ENCODE data around the gene TLX1.
"Not testable (repeated sequence)": the region's sequence is repeated elsewhere in the genome, so short reads cannot be mapped to it uniquely, and the experiment has no call there.

TLX1 gene

GRCh38 chr10:101152316-101152715 lies 21.2 kb downstream of the TLX1 start:
- DNase-seq (ENCODE audit: low spot score): no peak

- DNase-seq (ENCODE audit: low spot score): not testable (repeated sequence)
Observed at GRCh38 chr10:101154506-101154905, 23.4 kb downstream of the TLX1 start.

DNA sequence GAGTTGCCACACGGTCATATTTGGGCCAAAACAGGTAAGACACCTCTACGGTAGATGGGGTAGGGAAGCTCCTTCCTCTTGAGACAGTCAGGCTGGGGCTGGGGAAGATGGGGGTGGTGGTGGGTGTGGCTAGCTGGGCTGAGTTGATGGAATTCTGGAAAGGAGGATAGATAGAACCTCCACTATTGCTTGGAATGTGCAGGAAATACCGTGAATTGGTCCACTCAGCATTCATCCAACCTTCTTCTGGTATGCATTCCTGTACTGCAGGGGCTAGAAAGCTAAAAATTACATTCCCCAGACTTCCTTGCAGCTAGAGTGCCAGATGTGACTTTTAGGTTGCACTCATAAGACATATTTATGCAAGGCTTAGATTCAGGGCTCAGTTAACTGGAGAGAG lies 24.8 kb downstream of the TLX1 start:
- DNase-seq (ENCODE audit: low spot score): no peak

GRCh38 chr10:101157756-101158458 lies 26.8 kb downstream of the TLX1 start:
- DNase-seq (ENCODE audit: low spot score): no peak

DNA sequence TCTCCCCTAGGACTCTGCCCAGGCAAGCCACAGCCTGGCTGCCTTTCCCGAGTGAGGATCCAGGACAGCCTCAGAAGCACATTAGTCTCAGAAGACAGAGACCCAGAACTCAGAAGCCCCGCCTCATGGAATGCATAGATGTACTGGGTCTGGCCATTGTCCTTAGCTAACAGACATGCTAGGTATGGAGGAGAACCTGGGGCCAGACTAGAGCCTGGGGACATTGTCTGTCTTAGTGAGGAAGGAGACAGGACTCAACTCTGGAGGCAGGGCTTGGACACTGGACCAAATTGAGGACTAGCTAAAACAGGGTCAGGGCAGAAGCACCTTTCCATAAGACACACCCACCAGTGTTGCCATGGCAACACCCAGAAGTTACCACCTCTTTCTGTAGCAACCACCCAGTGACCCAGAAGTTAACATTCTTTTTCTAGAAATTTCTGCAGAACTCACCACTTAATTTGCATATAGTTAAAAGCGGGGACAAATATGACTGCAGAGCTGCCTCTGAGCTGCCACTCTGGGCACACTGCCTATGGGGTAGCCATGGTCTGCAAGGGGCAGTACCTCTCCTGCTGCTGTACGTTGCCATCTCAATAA lies 27.5 kb downstream of the TLX1 start:
- no peak for DNase-seq (ENCODE audit: low spot score)

DNA sequence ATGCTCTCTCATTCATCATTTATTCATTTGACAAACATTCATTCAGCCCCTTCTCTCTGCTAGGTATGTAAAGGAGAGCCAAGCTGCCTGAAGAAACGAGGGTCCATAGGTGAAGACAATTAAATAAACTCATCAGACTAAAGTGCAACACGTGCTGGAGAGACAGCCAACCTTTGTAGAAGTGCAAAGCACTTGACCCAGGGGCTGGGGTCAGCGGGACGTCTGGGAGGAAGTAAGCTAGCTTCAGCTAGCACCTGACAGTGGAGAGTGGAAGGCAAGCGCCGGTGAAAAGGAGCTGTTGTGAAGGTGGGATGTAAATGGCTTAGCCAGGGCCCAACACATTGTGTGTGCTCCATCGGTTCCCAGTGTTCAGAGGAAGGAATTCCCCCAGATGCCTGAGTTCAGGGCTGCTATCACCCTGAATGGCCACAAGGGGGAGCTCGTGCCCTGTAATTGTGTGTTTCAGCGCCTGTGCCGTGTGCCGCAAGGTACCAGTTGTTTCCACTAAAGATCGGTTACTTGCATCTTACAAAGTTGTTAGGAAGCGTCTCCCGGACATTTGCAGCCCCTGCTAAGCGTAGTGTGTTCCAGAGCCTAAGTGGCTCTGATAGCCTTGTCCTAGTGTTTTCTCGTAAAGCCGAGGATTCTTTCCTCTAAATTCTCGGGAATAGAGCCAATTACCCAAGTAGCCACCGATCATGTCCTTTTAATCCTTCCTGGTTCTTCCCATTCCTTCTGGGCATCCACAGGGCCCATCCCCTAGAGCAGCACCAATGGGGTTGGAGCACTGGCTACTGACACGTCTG lies 30.6 kb downstream of the TLX1 start:
- peak; percentile 76 for DNase-seq (ENCODE audit: low spot score)

DNA sequence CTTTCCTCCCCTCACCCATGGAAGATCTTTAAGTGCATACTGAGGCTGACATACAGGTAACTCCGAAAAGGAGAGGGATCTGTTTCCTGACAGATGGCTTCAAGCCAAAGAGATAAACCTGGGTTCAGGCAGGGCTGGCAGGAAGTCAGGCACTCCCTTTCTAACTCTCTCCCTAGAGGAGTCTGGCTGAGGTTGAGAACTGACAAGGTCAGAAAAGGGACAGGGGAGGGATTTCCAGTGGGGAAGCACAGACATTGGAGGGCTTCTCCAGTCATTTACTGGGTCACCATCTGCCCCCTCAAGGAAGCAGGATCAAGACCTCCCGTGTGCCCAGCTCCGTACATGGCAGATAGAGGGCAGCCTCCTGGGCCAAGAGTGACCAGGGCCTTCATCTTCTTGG lies 31.6 kb downstream of the TLX1 start:
- DNase-seq (ENCODE audit: low spot score): no peak

GRCh38 chr10:101164020-101164419 lies 32.9 kb downstream of the TLX1 start:
- DNase-seq (ENCODE audit: low spot score): no peak

GRCh38 chr10:101165736-101166135 lies 34.6 kb downstream of the TLX1 start:
- DNase-seq (ENCODE audit: low spot score): no peak

- DNase-seq (ENCODE audit: low spot score): no peak
Observed at GRCh38 chr10:101166430-101166829, 35.3 kb downstream of the TLX1 start.

DNA sequence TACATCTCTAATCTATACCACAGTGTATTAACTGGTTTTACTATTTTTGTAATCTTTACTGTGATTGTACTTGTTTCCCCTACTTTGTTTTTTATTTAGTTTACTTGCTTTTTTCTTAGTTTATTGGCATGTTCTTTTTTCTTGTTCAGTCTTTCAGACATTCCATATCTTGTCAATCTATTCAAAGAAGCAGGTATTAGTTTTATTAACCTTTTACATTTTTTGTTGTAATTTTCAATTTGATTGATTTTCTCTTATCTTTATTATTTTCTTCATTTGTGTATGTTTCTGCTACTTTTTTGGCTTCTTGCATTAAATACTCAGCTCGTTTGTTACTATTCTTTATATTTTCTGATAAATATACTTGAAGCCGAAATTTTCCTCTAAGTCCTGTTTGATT lies 41.6 kb downstream of the TLX1 start:
- no peak for DNase-seq (ENCODE audit: low spot score)

DNA sequence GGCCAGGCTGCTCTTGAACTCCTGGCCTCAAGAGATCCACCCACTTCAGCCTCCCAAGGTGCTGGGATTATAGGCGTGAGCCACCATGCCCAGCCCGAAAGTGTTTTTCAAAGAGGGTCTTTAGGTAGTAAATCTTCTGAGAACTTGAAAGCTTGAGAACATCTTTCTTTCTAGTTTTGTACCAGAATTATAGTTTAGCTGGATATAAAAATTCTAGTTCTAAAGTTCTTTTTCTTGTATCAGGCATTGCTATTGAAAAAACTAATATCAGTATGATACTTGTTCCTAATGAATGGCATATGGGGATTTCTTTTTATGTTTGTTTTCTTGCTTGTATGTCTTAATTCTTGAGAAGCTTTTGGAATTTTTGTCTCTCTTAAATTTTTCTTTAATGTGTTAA lies 43.2 kb downstream of the TLX1 start:
- no peak for DNase-seq (ENCODE audit: low spot score)

- no peak for DNase-seq (ENCODE audit: low spot score)
Observed at GRCh38 chr10:101176577-101176976, 45.5 kb downstream of the TLX1 start.

DNA sequence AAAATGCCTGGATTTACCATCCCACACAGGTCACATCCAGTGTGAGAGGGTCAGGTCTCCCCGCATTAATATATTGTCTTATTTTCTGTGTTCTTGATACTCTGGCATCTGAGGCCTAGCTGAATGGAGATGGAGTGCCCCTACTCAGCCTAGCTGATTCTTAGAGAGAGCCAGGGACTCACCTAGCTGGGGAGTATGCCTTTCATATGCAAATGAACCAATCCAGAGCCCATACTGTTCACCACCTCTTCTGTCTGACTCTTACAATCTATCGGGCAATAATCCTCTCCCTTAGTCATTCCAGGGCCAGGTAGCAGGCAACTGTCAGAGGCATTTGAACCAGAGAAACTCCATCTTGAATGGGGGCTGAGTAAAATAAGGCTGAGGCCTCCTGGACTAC lies 51.8 kb downstream of the TLX1 start:
- no peak for DNase-seq (ENCODE audit: low spot score)

DNA sequence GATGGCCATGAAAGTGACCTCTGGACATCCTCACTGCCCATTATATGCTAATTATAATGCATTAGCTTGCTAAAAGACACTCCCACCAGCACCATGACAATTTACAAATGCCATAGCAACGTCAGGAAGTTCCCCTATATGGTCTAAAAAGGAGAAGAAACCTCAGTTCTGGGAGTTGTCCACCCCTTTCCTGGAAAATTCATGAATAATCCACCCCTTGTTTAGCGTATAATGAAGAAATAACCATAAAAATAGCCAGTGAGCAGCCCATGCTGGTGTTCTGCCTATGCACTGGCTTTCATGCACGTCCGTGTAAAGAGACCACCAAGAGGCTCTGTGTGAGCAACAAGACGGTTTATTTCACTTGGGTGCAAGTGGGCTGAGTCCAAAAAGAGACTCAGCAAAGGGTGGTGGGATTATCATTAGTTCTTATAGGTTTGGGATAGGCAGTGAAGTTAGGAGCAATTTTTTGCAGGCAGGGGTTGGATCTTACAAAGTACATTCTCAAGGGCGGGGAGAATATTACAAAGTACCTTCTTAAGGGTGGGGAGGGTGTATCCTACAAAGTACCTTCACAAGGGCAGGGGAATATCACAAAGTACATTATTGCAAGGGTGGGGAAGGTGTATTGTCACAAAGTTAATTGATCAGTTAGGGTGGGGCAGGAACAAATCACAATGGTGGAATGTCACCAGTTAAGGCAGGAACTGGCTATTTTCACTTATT lies 52.5 kb downstream of the TLX1 start:
- no peak for DNase-seq (ENCODE audit: low spot score)
